Measurements from ENCODE around the gene SSH2. TPM values are rescaled to one million over a fixed set of nuclear protein-coding genes. Genes with fewer than 3 reads are reported as not detected.

SSH2 gene
- total and polyA plus RNA-seq, 5 donors from 2014 or later: 27.2 to 90.4 (median 38.2) TPM

DNA sequence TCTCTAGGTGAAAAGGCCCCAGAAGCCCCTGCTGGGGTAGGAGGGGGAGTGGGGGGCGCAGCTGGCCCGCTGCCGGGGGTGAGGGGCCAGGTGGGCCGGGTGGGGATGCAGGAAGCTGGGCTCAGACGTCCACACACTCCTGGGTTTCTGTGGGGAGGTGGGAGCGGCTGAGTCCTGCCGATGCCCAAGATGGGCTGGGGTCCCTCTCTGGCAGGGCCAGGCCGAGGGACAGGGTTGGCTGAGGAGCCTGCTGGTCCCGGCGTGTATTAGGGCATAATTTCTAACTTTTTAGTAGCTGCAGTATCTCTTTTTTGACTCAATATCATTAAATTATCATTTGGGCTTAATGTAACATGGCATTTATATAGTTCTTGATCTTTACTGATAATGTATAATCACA, 185.9 kb downstream of the SSH2 start:
- H3K27me3 ChIP-seq (ENCODE audit: control insufficient read depth, insufficient read depth, low read length): no peaks in the 10 kb centered on the region
- peaks cover 33% of the 10 kb centered on the region for H3K4me1 ChIP-seq (ENCODE audit: control insufficient read depth, insufficient read depth, low read length, poor library complexity, severe bottlenecking)
- H3K27me3 Mint-ChIP-seq: no peaks in the 10 kb centered on the region
- H3K4me3 ChIP-seq (ENCODE audit: low read depth, low read length): no peak overlapping the region
- DNase-seq (no peak), ATAC-seq (ENCODE audit: low read depth in 2 of 2) (no peak)
- H3K4me3 Mint-ChIP-seq: no peak overlapping the region
- H3K4me1 Mint-ChIP-seq: peaks cover 43 to 90% (median 71%) of the 10 kb centered on the region in 4 donors
- no peaks in the 10 kb centered on the region for H3K9me3 Mint-ChIP-seq
- H3K9me3 ChIP-seq (ENCODE audit: control insufficient read depth in 2 of 2, low read length in 2 of 2): no peaks in the 10 kb centered on the region
- peaks cover 2% of the 10 kb centered on the region for H3K36me3 ChIP-seq (ENCODE audit: control insufficient read depth, insufficient read depth, low read length)
- H3K36me3 Mint-ChIP-seq: peaks cover 11% of the 10 kb centered on the region
- no peak overlapping the region for H3K27ac ChIP-seq (ENCODE audit: insufficient read depth, low read length, poor library complexity, severe bottlenecking)
- H3K27ac Mint-ChIP-seq: no peak overlapping the region

DNA sequence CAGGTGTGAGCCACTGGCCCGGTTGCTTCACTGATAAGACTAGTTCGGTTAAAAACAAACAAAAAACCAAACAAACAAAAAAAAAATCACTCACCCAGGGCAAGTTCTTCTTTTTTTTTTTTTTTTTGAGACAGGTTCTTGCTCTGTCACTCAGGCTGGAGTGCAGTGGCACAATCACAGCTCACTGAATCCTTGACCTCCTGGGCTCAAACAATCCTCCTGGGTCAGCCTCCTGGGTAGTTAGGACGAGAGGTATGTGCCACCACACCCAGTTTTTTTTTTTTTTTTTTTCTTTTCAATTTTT, 187.9 kb downstream of the SSH2 start:
- Mint-ChIP-seq H3K27ac (peak overlapping the region; percentile 20 to 78 (median 59)), H3K36me3 (peaks cover 6% of the 10 kb centered on the region), H3K9me3 (no peaks in the 10 kb centered on the region), H3K4me3 (peak overlapping the region in 2 of 4 donors; percentile 32 to 62), H3K4me1 (peaks cover 39 to 79% (median 57%) of the 10 kb centered on the region in 4 donors), H3K27me3 (no peaks in the 10 kb centered on the region)
- no peak overlapping the region for H3K27ac ChIP-seq (ENCODE audit: insufficient read depth, low read length, poor library complexity, severe bottlenecking)
- H3K4me1 ChIP-seq (ENCODE audit: control insufficient read depth, insufficient read depth, low read length, poor library complexity, severe bottlenecking): peaks cover 14% of the 10 kb centered on the region
- H3K9me3 ChIP-seq (ENCODE audit: control insufficient read depth in 2 of 2, low read length in 2 of 2): no peaks in the 10 kb centered on the region
- DNase-seq (no peak), ATAC-seq (ENCODE audit: low read depth in 2 of 2) (no peak)
- peaks cover 4% of the 10 kb centered on the region for H3K36me3 ChIP-seq (ENCODE audit: control insufficient read depth, insufficient read depth, low read length)
- no peaks in the 10 kb centered on the region for H3K27me3 ChIP-seq (ENCODE audit: control insufficient read depth, insufficient read depth, low read length)
- H3K4me3 ChIP-seq (ENCODE audit: low read depth, low read length): no peak overlapping the region

- DNase-seq: no peak
- no peaks in the 10 kb centered on the region for H3K9me3 ChIP-seq (ENCODE audit: control insufficient read depth in 2 of 2, low read length in 2 of 2)
- H3K27me3 ChIP-seq (ENCODE audit: control insufficient read depth, insufficient read depth, low read length): no peaks in the 10 kb centered on the region
- H3K4me1 Mint-ChIP-seq: peaks cover 32 to 70% (median 46%) of the 10 kb centered on the region in 4 donors
- no peak for ATAC-seq (ENCODE audit: low read depth in 2 of 2)
- H3K36me3 ChIP-seq (ENCODE audit: control insufficient read depth, insufficient read depth, low read length): peaks cover 4% of the 10 kb centered on the region
- H3K4me3 Mint-ChIP-seq: peak overlapping the region in 3 of 4 donors; percentile 12 to 68 (median 59)
- H3K36me3 Mint-ChIP-seq: peaks cover 8% of the 10 kb centered on the region
- H3K27ac ChIP-seq (ENCODE audit: insufficient read depth, low read length, poor library complexity, severe bottlenecking): no peak overlapping the region
- H3K27ac Mint-ChIP-seq: peak overlapping the region in 2 of 3 donors; percentile 59 to 89
- H3K27me3 Mint-ChIP-seq: no peaks in the 10 kb centered on the region
- no peaks in the 10 kb centered on the region for H3K9me3 Mint-ChIP-seq
- peaks cover 13% of the 10 kb centered on the region for H3K4me1 ChIP-seq (ENCODE audit: control insufficient read depth, insufficient read depth, low read length, poor library complexity, severe bottlenecking)
- H3K4me3 ChIP-seq (ENCODE audit: low read depth, low read length): peak overlapping the region; percentile 22
These were observed 190.0 kb downstream of the SSH2 start for GRCh38 chr17:29740017-29740416.

- H3K27ac ChIP-seq (ENCODE audit: insufficient read depth, low read length, poor library complexity, severe bottlenecking): no peak overlapping the region
- no peaks in the 10 kb centered on the region for H3K27me3 Mint-ChIP-seq
These were observed 195.4 kb downstream of the SSH2 start for GRCh38 chr17:29734640-29735039.

DNA sequence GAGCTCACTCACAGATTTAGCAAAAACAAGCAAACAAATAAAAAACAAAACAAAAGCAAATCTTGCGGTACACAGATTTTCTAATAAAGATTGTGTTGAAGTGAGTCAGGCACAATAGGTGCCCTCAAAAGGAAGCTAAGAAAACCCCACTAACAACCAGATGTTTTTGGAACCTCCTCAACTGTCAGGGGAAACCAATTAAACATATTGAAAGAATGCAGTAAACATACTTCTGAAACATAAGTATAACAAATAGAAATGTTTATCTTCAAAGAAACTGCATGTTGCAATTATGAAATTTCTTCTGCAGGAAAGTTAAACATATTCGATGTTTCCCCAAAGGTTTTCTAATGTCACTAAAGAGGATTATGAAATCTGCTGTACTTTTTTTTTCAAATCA, 196.9 kb downstream of the SSH2 start:
- Histone ChIP-seq H3K4me1 (ENCODE audit: control insufficient read depth, insufficient read depth, low read length, poor library complexity, severe bottlenecking) (peaks cover 5% of the 10 kb centered on the region), H3K27me3 (ENCODE audit: control insufficient read depth, insufficient read depth, low read length) (no peaks in the 10 kb centered on the region), H3K27ac (ENCODE audit: insufficient read depth, low read length, poor library complexity, severe bottlenecking) (no peak overlapping the region), H3K36me3 (ENCODE audit: control insufficient read depth, insufficient read depth, low read length) (no peaks in the 10 kb centered on the region), H3K4me3 (ENCODE audit: low read depth, low read length) (peak overlapping the region; percentile 4), H3K9me3 (ENCODE audit: control insufficient read depth in 2 of 2, low read length in 2 of 2) (no peaks in the 10 kb centered on the region)
- Mint-ChIP-seq H3K36me3 (peaks cover 13% of the 10 kb centered on the region), H3K9me3 (peaks cover 0 to 4% (median 0%) of the 10 kb centered on the region in 7 donors), H3K27ac (peak overlapping the region; percentile 60 to 93 (median 73)), H3K27me3 (no peaks in the 10 kb centered on the region), H3K4me3 (peak overlapping the region in 1 of 4 donors; percentile 20), H3K4me1 (peaks cover 29 to 72% (median 46%) of the 10 kb centered on the region in 4 donors)
- ATAC-seq (ENCODE audit: low read depth in 2 of 2): no peak
- DNase-seq: no peak

More at GRCh38 chr17:29734640-29735039, 195.4 kb downstream of the SSH2 start:
- Mint-ChIP-seq H3K9me3 (no peaks in the 10 kb centered on the region), H3K4me1 (peaks cover 29 to 65% (median 41%) of the 10 kb centered on the region in 4 donors), H3K27ac (peak overlapping the region in 2 of 3 donors; percentile 22 to 48), H3K4me3 (no peak overlapping the region), H3K36me3 (peaks cover 13% of the 10 kb centered on the region)
- DNase-seq: no peak
- no peaks in the 10 kb centered on the region for H3K9me3 ChIP-seq (ENCODE audit: control insufficient read depth in 2 of 2, low read length in 2 of 2)
- no peak for ATAC-seq (ENCODE audit: low read depth in 2 of 2)
- H3K36me3 ChIP-seq (ENCODE audit: control insufficient read depth, insufficient read depth, low read length): peaks cover 4% of the 10 kb centered on the region
- peaks cover 5% of the 10 kb centered on the region for H3K4me1 ChIP-seq (ENCODE audit: control insufficient read depth, insufficient read depth, low read length, poor library complexity, severe bottlenecking)
- H3K27me3 ChIP-seq (ENCODE audit: control insufficient read depth, insufficient read depth, low read length): no peaks in the 10 kb centered on the region
- no peak overlapping the region for H3K4me3 ChIP-seq (ENCODE audit: low read depth, low read length)

- no peaks in the 10 kb centered on the region for H3K27me3 ChIP-seq (ENCODE audit: control insufficient read depth, insufficient read depth, low read length)
- H3K27me3 Mint-ChIP-seq: no peaks in the 10 kb centered on the region
- H3K4me1 ChIP-seq (ENCODE audit: control insufficient read depth, insufficient read depth, low read length, poor library complexity, severe bottlenecking): peaks cover 5% of the 10 kb centered on the region
- H3K4me1 Mint-ChIP-seq: peaks cover 31 to 74% (median 51%) of the 10 kb centered on the region in 4 donors
- peak overlapping the region; percentile 4 for H3K4me3 ChIP-seq (ENCODE audit: low read depth, low read length)
- H3K36me3 ChIP-seq (ENCODE audit: control insufficient read depth, insufficient read depth, low read length): no peaks in the 10 kb centered on the region
- H3K36me3 Mint-ChIP-seq: peaks cover 13% of the 10 kb centered on the region
- no peaks in the 10 kb centered on the region for H3K9me3 ChIP-seq (ENCODE audit: control insufficient read depth in 2 of 2, low read length in 2 of 2)
- H3K27ac Mint-ChIP-seq: peak overlapping the region; percentile 60 to 93 (median 73)
- no peak for ATAC-seq (ENCODE audit: low read depth in 2 of 2)
- H3K4me3 Mint-ChIP-seq: peak overlapping the region in 2 of 4 donors; percentile 4 to 20
- H3K9me3 Mint-ChIP-seq: peaks cover 0 to 4% (median under 1%) of the 10 kb centered on the region in 7 donors
- H3K27ac ChIP-seq (ENCODE audit: insufficient read depth, low read length, poor library complexity, severe bottlenecking): no peak overlapping the region
- DNase-seq: no peak
These were observed 197.4 kb downstream of the SSH2 start for GRCh38 chr17:29732613-29733012.

GRCh38 chr17:29732209-29732608, 197.8 kb downstream of the SSH2 start:
- Mint-ChIP-seq H3K36me3 (peaks cover 13% of the 10 kb centered on the region), H3K4me3 (peak overlapping the region in 1 of 4 donors; percentile 4), H3K27ac (peak overlapping the region; percentile 60 to 84 (median 73)), H3K27me3 (no peaks in the 10 kb centered on the region), H3K4me1 (peaks cover 35 to 75% (median 55%) of the 10 kb centered on the region in 4 donors), H3K9me3 (peaks cover 0 to 4% (median 1%) of the 10 kb centered on the region in 7 donors)
- Histone ChIP-seq H3K9me3 (ENCODE audit: control insufficient read depth in 2 of 2, low read length in 2 of 2) (no peaks in the 10 kb centered on the region), H3K4me1 (ENCODE audit: control insufficient read depth, insufficient read depth, low read length, poor library complexity, severe bottlenecking) (peaks cover 9% of the 10 kb centered on the region), H3K27ac (ENCODE audit: insufficient read depth, low read length, poor library complexity, severe bottlenecking) (no peak overlapping the region), H3K27me3 (ENCODE audit: control insufficient read depth, insufficient read depth, low read length) (no peaks in the 10 kb centered on the region), H3K36me3 (ENCODE audit: control insufficient read depth, insufficient read depth, low read length) (no peaks in the 10 kb centered on the region), H3K4me3 (ENCODE audit: low read depth, low read length) (no peak overlapping the region)
- ATAC-seq (ENCODE audit: low read depth in 2 of 2) (no peak), DNase-seq (no peak)

DNA sequence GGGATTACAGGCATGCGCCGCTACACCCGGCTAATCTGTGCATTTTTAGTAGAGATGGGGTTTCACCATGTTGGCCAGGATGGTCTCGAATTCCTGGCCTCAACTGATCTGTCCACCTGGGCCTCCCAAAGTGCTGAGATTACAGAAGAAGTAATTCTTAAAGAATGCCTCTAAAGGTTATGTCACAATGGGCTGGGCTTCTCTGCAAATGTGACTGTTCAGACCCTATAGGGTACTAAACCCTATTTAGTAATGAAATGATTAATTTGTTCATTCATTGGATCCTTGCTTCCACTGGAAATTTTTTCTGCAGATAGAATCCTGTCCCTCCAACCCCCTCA, 198.5 kb downstream of the SSH2 start:
- H3K9me3 ChIP-seq (ENCODE audit: control insufficient read depth in 2 of 2, low read length in 2 of 2): no peaks in the 10 kb centered on the region
- H3K27ac Mint-ChIP-seq: peak overlapping the region in 2 of 3 donors; percentile 8 to 73
- DNase-seq: no peak
- peaks cover 0 to 4% (median 1%) of the 10 kb centered on the region in 7 donors for H3K9me3 Mint-ChIP-seq
- no peaks in the 10 kb centered on the region for H3K27me3 Mint-ChIP-seq
- H3K36me3 Mint-ChIP-seq: peaks cover 13% of the 10 kb centered on the region
- peaks cover 16% of the 10 kb centered on the region for H3K4me1 ChIP-seq (ENCODE audit: control insufficient read depth, insufficient read depth, low read length, poor library complexity, severe bottlenecking)
- no peak overlapping the region for H3K27ac ChIP-seq (ENCODE audit: insufficient read depth, low read length, poor library complexity, severe bottlenecking)
- H3K4me3 Mint-ChIP-seq: no peak overlapping the region
- H3K4me3 ChIP-seq (ENCODE audit: low read depth, low read length): no peak overlapping the region
- H3K4me1 Mint-ChIP-seq: peaks cover 41 to 82% (median 61%) of the 10 kb centered on the region in 4 donors
- ATAC-seq (ENCODE audit: low read depth in 2 of 2): no peak
- H3K36me3 ChIP-seq (ENCODE audit: control insufficient read depth, insufficient read depth, low read length): no peaks in the 10 kb centered on the region
- H3K27me3 ChIP-seq (ENCODE audit: control insufficient read depth, insufficient read depth, low read length): no peaks in the 10 kb centered on the region

Data from CD4-positive, CD25-positive, alpha-beta regulatory T cell (primary cell).